HG03439 (cell line): ENCODE data around the gene SAP30L.

Experiments used
- ATAC-seq: cut with Tn5 transposase; IDR thresholded peaks from one replicate; pipeline ENCODE4 v1.9.1; 2021; ENCODE audit warnings: mild to moderate bottlenecking, moderate library complexity; ENCODE audit not compliant: unreplicated experiment

The SAP30L gene

GRCh38 chr5:154479160-154479943, 33.6 kb downstream of the SAP30L start:
- ATAC-seq = no peak

GRCh38 chr5:154479944-154480750, 34.4 kb downstream of the SAP30L start:
- ATAC-seq = no peak

GRCh38 chr5:154480847-154481246, 35.0 kb downstream of the SAP30L start:
- ATAC-seq = no peak

- ATAC-seq = no peak
Observed at GRCh38 chr5:154481584-154482381, 36.0 kb downstream of the SAP30L start.

GRCh38 chr5:154482528-154483449, 37.0 kb downstream of the SAP30L start:
- no peak for ATAC-seq

- no peak for ATAC-seq
Observed at GRCh38 chr5:154483654-154484392, 38.0 kb downstream of the SAP30L start.

- no peak for ATAC-seq
Observed at GRCh38 chr5:154484393-154485095, 38.7 kb downstream of the SAP30L start.

- no peak for ATAC-seq
Observed at GRCh38 chr5:154485096-154485491, 39.3 kb downstream of the SAP30L start.

GRCh38 chr5:154485850-154486426, 40.1 kb downstream of the SAP30L start:
- ATAC-seq = no peak

- ATAC-seq = no peak
Observed at GRCh38 chr5:154486427-154486866, 40.6 kb downstream of the SAP30L start.

- ATAC-seq = peak; percentile 100
Observed at GRCh38 chr5:154487541-154487940, 41.7 kb downstream of the SAP30L start.

GRCh38 chr5:154491941-154492340, 46.1 kb downstream of the SAP30L start:
- no peak for ATAC-seq

GRCh38 chr5:154493274-154493673, 47.5 kb downstream of the SAP30L start:
- no peak for ATAC-seq

- ATAC-seq = no peak
Observed at GRCh38 chr5:154494036-154494435, 48.2 kb downstream of the SAP30L start.

GRCh38 chr5:154498591-154498990, 52.8 kb downstream of the SAP30L start:
- no peak for ATAC-seq

- no peak for ATAC-seq
Observed at GRCh38 chr5:154498994-154499393, 53.2 kb downstream of the SAP30L start.

GRCh38 chr5:154501566-154501965, 55.8 kb downstream of the SAP30L start:
- no peak for ATAC-seq

GRCh38 chr5:154502180-154502579, 56.4 kb downstream of the SAP30L start:
- no peak for ATAC-seq

GRCh38 chr5:154503698-154504039, 57.9 kb downstream of the SAP30L start:
- ATAC-seq = no peak
